Right lung (tissue), 5 donors: ENCODE results near the gene DNM2. TPM values are rescaled to one million over a fixed set of nuclear protein-coding genes. Genes with fewer than 3 reads are reported as not detected.

Source experiments
- DNase-seq, 2 donors: peaks; one replicate each; pipeline ENCODE4 v3.0.0-alpha.2; 2013
- polyA plus RNA-seq, 5 donors: library from polyadenylated mRNA; unstranded; fragments of 120-200 nt; gene quantifications; one replicate each; pipeline versions ENCODE4 v1.2.1 to v1.2.3, GENCODE V29; 2013; ENCODE audit warnings: inconsistent platforms in 1 of 5, low replicate concordance in 1 of 5; ENCODE audit not compliant: insufficient read length in 5 of 5, insufficient read depth in 1 of 5

DNM2 gene
- polyA plus RNA-seq, 5 donors: 78.1 to 110 (median 98.8) TPM

DNA sequence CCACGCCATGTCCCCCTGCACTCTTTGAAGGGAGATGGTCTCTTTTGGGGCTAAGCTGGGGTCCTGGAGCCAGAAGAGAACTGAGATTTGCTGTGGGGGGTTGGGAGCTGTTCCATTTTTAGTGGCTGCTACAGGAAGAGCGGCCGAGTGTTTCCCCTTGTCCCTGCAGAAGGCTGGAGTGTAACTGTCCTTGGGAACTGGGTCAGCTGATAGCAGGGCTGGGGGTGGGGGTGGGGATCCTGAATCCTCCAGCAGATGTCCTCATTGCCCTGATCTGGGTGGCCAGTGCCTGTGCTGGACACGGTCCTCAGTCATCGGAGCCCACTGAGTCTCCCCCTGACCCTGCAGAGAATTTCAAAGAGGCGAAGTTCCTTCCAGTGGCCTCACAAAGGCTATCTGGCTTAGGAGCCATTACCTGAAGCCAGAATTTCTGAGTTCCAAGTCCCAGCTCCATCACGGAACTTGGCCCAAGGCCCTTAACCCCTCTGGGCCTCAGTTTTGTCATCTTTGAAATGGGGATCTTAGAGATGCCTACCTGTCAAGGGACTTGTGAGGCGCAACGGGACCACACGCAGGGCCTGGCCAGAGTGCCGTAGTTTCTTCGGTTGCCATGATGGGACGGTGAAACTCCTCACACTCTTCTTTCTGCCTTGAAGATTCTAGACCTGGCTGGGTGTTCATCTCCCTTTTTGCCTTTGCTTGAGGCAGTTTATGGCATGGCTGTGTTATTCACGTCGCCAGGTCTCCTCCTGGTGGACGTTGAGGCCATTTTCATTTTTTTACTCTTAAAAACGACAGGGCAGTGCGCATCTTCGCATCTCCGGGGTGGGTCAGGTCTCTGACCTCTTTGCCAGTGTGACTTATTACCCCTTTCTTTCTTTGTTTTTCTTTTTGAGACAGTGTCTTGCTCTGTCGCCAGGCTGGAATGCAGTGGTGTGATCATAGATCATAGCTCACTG lies 51.9 kb downstream of the DNM2 start:
- DNase-seq: no peak

DNA sequence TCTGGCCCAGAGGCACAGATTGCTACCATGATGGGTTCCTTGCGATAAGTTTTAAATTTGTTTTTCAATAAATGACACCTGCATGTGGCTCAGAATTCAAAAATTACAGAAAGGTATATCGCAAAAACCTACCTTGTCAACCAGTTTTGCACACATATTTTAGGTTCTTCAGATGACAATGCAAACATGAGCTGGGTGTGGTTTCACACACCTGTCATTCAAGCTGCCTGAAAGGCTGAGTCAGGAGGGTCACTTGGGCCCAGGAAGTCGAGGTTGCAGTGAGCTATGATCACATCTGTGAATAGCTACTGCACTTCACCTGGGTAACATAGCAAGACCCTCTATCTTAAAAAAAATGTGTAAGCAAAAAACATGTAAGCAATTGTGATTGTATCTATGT lies 56.1 kb downstream of the DNM2 start:
- DNase-seq: no peak

DNA sequence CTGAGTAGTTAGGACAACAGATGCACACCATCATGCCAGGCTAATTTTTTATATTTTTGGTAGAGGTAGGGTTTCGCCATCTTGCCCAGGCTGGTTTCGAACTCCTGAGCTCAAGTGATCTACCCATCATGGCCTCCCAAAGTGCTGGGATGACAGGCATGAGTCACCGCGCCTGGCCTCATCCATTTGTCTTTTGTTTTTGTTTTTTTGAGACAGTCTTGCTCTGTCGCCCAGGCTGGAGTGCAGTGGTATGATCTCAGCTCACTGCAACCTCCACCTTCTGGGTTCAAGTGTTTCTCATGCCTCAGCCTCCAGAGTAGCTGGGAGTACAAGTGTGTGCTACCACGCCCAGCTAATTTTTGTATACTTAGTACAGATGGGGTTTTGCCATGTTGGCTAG lies 57.0 kb downstream of the DNM2 start:
- no peak for DNase-seq

DNA sequence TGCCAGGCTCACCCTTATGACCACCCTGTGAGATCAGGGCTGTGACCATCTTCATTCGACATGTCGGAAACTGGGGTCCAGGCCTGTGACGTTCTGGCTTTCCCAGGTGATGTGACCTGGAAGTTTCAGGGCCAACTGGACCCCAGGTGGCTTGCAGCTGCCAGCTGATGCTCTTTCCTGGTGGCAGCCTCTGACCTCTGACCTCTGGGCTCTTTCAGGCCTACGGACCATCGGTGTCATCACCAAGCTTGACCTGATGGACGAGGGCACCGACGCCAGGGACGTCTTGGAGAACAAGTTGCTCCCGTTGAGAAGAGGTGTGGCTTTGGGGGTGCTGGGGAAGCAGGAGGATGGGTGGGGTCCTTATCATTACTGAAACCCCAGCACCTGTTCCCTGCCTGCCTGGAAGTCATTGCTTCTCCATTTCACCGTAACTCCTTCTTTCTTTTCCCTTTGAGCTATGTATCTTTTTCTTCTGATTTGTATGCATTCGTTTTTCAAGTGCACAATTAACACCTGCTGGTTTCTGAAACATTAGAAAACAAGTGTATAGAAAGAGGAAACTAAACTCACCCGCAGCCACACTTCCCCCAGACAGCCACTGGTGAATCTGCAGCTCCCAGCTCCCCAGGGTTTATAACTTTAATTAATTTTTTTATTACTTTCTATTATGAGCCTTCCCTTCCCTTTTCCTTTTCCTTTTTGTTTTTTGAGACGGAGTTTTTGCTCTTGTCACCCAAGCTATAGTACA lies 59.2 kb downstream of the DNM2 start:
- no peak for DNase-seq

DNA sequence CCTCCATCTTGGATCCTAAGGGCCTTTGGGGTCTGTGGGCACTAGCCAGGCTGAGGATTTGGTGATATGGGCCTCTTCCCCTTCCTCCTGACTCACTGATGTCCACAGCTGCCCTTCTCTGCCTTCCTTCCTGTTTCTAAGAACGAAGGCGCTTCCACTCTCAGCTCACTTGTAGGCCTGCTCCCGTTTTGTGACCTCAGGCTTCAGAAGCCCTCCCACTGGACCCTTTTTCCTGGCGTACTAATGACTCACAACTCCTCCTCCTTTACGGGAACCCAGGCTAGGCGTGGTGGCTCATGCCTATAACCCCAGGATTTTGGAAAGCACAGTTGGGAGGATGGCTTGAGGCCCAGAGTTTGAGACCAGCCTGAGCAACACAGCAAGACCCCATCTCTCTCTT lies 62.5 kb downstream of the DNM2 start:
- DNase-seq: no peak

DNA sequence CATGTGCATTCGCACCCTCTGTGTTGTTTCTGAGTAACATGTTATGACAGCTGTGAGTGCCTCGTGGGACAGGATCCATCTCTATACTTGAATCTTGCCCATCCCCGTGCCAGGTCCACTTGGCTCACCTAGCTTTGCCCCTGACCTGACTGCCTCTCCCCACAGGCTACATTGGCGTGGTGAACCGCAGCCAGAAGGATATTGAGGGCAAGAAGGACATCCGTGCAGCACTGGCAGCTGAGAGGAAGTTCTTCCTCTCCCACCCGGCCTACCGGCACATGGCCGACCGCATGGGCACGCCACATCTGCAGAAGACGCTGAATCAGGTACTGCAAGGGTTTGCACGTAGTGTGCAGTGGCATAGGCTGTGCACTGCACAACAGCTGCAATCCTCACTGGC lies 64.9 kb downstream of the DNM2 start:
- no peak for DNase-seq

DNA sequence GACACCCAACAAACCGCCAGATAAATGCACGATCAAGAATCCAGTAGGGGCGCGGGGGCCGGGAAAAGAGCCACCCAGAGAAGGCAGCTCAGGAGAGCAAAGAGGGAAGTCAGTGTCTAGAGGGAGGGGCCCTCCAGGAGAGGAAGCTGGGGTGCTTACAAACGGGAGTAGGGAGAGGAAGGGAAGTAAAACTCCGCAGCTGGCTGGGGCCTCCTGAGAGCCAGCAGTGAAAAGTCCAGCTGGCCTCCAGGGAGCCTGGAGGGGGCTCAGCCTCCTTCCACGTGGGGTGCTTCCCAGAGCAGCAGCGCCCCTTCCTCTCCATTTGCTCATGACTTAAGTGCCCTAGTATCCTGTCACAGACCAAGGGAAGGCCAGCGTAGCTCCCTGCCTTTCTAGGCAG lies 66.4 kb downstream of the DNM2 start:
- no peak for DNase-seq

DNA sequence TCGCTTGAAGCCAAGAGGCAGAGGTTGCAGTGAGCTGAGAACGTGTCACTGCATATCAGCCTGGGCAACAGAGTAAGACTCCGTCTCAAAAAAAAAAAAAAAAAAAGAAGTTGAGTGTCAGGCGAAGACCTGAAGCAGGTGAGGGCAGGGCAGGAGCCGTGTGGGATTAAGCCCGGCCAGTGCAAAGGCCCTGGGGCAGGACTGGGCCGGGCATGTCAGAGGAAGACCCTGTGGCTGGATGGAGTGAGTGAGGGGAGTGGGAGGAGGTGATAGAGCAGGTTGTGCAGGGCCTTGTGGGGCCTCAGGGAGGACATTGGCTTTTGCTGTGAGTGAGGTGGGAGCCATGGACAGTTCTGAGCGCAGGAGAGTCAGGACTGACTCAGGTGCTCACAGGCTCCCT lies 70.3 kb downstream of the DNM2 start:
- DNase-seq: no peak

DNA sequence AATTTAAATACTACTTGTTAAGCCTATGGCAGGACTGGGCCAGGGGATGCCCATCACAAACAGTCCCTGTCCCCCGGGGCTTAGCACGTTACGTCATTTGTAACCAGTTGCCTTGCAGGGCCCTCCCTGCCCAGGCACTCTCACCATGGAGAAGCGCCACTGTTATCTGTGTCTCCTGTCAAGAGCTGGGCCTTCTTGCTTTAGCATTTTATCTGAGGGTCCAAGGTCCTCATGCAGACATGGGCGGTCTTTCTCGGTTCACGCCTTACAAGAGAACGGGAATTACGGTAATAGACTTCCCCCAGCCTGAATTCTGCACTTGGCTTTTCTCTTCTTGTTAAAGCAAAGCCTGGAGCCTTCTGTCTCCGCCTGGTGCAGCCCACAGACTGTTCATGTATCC lies 72.0 kb downstream of the DNM2 start:
- DNase-seq: no peak

DNA sequence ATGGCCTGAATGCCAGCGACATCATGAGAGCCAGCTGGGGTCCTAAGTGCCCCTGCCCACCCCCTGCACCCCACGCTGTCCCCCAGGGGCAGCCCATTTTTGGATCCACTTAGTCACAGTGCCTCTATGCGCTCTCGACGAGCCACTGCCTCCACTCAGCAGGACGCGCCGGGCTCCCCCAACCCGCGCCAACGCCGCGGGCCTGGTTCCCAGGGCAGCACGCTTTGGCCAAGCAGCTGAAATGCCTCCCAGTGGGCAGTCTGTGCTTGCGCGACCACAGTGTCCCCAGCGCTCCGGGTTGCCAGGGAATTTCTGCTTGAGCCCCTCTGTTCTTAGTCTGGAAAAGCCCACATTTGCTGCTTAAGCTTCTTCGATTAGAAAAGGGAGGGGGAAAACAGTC lies 78.8 kb downstream of the DNM2 start:
- DNase-seq: no peak

DNA sequence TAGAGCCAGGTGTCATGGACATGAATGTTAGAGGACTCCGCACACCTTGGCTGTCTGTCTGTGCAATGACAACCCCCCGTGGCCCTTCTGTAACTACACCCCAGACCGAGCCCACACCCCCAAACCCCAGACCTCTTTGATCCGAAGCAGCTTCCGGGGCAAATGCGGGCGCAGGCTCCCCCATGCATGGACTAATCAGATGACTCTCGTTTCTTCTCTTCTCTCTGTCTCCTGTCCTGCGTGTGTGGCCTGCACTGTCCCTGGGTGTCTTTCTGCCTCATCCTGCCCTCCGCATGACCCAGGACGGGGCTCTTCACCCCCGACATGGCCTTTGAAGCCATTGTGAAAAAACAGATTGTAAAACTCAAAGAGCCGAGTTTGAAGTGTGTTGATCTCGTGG lies 79.2 kb downstream of the DNM2 start:
- DNase-seq: no peak

DNA sequence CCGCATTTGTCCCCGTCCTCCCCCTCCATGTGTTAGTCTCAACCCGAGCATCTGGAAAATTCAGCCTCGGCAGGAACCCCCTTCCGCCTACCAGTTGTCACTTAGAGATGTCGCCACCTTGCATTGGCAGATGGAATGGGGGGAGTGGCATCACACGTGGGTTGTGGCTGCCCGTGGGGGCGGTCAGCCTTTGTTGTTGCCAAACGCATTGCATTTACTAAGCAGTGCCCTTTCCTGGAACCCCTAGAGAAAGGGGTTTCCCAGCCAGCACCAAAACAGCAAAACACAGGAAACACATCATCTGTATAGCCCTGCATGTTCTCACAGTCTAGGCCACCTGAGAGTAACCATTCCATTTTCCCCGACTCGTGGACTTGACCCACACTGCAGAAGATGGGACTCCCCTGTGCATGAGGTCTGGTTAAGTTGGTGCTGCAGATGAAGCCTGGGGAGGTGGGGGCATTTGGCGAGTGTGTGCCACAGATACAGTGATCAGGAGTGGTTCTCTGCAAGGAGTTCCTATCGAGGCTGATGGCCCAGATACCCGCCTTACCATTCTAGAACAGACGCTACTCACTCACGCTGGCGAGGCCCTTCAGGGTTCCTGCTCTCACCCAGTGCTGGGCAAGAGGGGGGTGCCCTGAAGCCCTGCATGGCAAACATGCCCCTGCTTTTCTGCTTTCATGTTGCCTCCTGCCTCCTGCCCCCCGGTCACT lies 79.8 kb downstream of the DNM2 start:
- DNase-seq: no peak

DNA sequence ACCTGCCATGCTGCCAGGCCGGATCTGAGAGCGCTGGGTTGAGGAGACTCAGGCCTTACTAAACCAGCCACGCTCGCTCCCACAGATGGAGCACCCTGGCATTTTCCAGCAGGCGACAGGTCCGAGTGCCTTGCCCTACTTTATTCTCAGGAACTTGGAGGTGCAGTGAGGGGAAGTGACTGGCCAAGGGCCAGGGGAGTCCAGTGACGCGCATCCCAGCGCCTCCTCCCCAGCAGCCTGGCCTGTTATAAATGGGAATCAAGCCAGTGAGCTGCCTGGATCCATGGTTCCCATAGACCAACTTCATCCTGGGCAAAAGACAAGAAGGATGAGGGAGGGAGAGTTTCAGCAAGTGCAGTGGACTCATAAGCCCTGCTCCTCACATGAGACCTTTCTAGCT lies 82.6 kb downstream of the DNM2 start:
- no peak for DNase-seq

DNA sequence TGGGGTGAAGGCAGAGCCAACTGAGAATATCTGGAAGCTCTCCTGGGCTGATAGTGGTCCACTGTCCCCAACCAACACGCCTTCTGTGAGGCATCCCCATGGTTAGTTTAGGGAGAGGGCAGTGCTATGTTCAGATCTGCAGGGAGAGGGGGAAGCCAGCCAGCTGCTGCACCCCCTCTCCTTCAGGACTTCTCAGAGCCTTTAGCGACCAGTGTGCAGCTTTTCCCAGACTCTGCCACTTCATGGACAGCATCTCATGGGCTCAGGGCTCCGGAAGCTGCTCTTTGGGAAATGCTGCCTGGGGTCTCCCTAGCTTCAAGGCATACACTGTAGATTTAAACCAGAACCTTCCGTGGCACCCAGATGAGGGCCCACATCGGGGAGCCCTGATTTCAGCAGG lies 84.6 kb downstream of the DNM2 start:
- DNase-seq: no peak

DNA sequence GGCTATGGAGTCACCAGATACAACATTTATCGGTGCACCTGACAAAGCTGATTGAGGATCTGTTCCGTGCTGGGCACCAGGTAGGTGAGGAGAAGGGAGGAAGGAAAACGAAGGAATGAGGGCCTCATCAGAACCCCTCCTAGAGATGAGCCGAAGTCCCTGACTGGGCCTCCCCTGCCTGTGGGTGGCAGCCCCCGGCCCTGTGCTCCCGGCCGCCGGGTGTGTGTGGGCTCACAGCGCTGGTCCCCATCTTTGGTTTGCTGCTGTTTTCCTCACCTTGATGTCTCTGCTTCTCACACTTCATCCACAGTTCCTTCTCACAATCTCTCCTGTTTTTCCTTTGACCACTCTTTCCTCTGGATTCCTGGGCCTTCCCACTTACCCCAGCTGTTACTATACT lies 85.4 kb downstream of the DNM2 start:
- DNase-seq: no peak

DNA sequence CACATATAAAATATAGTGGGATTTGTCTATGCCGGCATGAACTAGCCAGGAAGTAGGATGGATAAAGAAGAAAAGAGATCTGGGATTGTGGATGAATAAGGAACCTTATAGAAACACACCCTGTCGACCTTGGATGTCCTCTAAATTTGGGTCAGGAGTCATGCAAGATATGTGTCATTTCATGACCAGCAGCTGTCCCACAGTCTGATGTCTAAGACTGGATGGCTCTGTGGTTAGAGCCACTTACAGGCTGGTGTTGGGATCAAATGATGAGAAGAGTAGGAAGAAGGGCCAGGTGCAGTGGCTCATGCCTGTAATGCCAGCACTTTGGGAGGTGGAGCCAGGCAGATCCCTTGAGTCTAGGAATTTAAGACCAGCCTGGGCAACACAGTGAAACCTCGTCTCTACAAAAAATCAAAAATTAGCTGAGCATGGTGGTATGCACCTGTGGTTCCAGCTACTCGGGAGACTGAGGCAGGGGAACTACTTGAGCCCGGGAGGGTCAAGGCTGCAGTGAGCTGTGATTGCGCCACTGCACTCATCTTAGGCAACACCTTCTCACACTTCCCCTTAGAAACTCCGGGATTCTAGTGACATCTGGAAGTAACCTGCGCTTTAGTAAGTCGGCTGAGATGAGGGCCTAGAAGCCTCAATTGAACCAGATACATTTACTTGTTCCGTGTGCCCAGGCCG lies 87.3 kb downstream of the DNM2 start:
- no peak for DNase-seq

DNA sequence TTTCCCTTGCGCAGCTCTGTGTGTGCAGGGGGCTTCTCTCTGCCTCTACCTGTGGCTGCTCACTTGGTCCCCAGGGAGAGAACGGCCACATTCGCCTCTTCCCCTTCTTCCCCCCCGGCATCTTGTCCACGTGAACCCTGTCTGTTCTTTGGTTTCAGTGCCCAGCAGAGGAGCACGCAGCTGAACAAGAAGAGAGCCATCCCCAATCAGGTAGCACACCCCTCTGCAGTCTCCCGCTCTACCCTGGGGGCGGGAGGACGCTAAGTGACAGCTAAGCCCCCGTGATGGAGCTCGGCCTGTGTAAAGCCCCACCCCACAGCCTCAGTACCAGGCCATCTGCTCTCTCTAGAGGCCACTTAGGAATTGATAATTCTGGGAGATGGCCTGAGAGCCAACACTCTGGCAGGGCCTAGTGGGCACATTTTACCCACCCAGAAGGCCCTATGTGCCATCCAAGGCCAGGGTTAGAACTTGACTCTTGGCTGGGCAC lies 87.9 kb downstream of the DNM2 start:
- no peak for DNase-seq

DNA sequence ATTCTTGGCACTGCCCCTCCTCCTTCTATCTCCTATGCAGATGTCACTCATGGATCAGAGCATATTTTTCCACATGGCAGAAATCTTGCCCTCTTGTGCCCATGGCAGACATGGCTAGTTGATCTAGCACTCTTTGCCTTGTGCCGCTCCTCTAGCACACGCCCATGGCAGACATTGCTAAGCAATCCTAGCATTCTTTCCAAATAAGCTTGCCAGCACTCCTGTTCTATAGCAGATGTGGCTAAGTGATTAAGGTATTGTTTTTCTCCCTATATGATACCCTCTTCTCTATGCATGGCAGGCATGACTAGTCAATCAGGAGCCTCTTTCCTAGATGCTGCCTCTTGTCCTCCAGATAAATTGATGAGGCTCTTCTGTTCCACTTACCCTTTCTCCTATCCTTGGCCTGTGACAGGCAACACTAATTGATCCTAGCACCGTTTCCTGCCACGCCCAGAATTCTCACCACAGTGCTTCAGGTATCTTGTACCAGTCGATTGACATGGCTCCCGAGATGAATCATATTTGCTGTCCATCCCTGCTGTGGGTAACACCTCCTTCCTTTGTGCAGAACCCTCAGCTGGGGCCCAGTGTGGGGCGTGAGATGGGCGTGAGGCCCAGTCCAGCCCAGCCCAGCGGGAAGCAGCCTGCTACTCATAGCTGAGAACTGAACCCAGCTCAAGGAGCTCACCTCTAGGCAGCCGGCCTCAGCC lies 91.2 kb downstream of the DNM2 start:
- DNase-seq: no peak

DNA sequence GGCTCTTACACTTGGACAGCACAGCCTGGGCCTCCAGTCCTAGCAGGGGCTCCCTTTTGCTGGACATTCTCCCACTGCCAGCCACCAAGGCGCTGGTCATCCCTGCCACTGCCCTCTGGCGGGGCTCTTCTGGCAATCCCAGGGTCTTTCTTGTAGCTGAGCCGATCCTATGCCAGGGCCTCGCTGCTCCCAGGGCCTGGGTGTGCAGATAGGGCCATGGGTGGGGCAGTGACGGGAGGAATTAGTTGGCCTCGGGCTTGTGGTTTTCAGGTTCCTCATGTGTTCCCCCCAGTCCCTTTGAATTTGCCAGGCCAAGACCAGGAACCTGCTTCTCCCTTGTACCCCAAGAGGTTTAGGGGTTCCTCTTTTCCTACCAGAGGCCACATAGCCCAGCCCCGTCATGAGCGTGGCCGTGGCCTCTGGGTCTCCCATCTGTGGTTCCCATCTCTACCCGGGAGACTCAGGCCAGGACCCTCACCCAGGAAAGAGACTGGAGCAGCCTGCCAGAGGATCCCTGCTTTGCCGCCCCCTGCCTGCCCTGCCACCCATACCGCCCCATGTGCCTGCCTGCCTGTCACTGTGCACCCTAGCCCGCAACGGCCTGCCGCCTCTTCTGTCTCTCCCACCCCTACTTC lies 91.9 kb downstream of the DNM2 start:
- DNase-seq: no peak

DNA sequence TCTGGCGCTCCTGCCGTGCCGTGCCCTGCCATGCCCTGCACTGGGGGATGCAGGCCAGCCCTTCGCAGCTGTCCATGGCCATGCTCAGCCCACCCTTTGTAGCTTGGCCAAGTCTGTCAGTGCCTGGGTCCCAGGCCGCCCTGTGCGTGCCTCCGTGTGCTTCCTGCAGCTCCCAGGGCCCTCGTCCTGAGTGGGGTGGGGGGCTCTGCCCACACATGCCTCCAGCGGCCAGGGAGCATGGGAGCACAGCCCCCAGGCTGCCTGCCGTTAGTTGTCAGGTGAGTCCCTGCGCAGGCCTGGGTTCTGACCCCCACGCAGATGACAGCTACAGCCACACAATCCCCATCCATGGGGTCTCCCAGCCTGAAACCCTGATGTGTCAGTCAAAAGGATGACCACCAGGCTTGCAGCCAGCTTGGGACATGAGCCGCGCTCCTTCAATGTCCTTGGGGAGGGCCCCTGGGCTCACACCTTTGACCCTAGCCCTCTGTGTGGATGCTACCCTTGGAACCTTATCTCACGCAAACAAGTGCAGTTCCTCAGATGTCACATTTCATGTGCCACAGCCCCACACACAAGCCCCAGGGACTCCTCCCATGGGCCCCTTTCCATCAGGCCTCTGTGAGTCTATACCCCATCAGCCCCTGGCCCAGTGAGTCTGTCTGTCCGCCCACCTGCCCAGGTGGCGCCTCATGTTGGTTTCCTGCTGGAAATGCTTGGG lies 93.7 kb downstream of the DNM2 start:
- DNase-seq: no peak
